IMR-90 (cell line): Measurements from ENCODE around the gene TIMM10. TPM values are rescaled to one million over a fixed set of nuclear protein-coding genes. Genes with fewer than 3 reads are reported as not detected.

Experiments used
- ATAC-seq: fragments of 200-7000 bp; cut with Tn5 transposase; 2 replicates; pipeline ENCODE4 v1.9.1; 2020; ENCODE audit warnings: low read depth, mild to moderate bottlenecking, moderate library complexity
- BruUV-seq: library from RNA; stranded (reverse); fragments of 400-500 nt; replicated peaks from 2 replicates; lab custom pipeline; 2021; lab: Mats Ljungman, UMichigan
- CTCF ChIA-PET: fragments of 300-600 bp; formaldehyde crosslinking; extraction: SDS; loops from one replicate; lab custom pipeline; 2021; ENCODE audit warnings: antibody characterized with exemption; lab: Yijun Ruan, JAX
- POLR2A ChIA-PET: fragments of 300-600 bp; sonication (Branson Sonifier 250); formaldehyde crosslinking; loops from one replicate; lab custom pipeline; 2022; ENCODE audit warnings: antibody characterized with exemption; ENCODE audit not compliant: unreplicated experiment; lab: Charles Lee
- DNase-seq: peaks from one replicate; pipeline ENCODE4 v3.0.0; 2013
- H2AFZ ChIP-seq: replicated peaks from 2 replicates; pipeline ENCODE3; 2013; ENCODE audit warnings: low read length, mild to moderate bottlenecking; ENCODE audit not compliant: poor library complexity
- H2AK5ac ChIP-seq: 2 replicates; pipeline ENCODE4 v1.6.1; 2013; ENCODE audit warnings: low read depth, low read length, inconsistent platforms
- H2AK9ac ChIP-seq: replicated peaks from 2 replicates; pipeline ENCODE3; 2013; ENCODE audit warnings: mild to moderate bottlenecking, low read depth, low read length, moderate library complexity; ENCODE audit not compliant: poor library complexity
- H2BK120ac ChIP-seq: 2 replicates; pipeline ENCODE4 v1.6.1; 2013; ENCODE audit warnings: low read depth, low read length, inconsistent platforms
- H2BK15ac ChIP-seq: 3 replicates; pipeline ENCODE4 v1.6.1; 2013; ENCODE audit warnings: low read depth, low read length, inconsistent platforms
- H2BK20ac ChIP-seq: 2 replicates; pipeline ENCODE4 v1.6.1; 2013; ENCODE audit warnings: low read depth, mild to moderate bottlenecking, inconsistent platforms, low read length, moderate library complexity
- H2BK5ac ChIP-seq: 2 replicates; pipeline ENCODE4 v1.6.1; 2013; ENCODE audit warnings: mild to moderate bottlenecking, low read depth, low read length, inconsistent platforms; ENCODE audit not compliant: poor library complexity, severe bottlenecking
- H3K14ac ChIP-seq: replicated peaks from 2 replicates; pipeline ENCODE4 v1.6.1; 2013; ENCODE audit warnings: low read depth, low read length, inconsistent platforms
- H3K18ac ChIP-seq: 2 replicates; pipeline ENCODE4 v1.6.1; 2013; ENCODE audit warnings: low read depth, low read length, control low read depth
- H3K23ac ChIP-seq: 2 replicates; pipeline ENCODE4 v1.6.1; 2013; ENCODE audit warnings: low read depth, low read length, inconsistent platforms
- H3K27ac ChIP-seq: 2 replicates; pipeline ENCODE4 v1.5.1; 2013; ENCODE audit warnings: mild to moderate bottlenecking, control low read depth, low read length; ENCODE audit not compliant: insufficient read depth
- H3K27me3 ChIP-seq: 2 replicates; pipeline ENCODE4 v1.6.1; 2013; ENCODE audit warnings: low read length; ENCODE audit not compliant: control insufficient read depth, insufficient read depth
- H3K36me3 ChIP-seq: 2 replicates; pipeline ENCODE4 v1.6.1; 2013; ENCODE audit warnings: low read length, mixed read lengths; ENCODE audit not compliant: control insufficient read depth, insufficient read depth
- H3K4ac ChIP-seq: 2 replicates; pipeline ENCODE4 v1.6.1; 2013; ENCODE audit warnings: low read depth, low read length, inconsistent platforms
- H3K4me1 ChIP-seq: 2 replicates; pipeline ENCODE4 v1.6.1; 2013; ENCODE audit warnings: low read length, mixed read lengths; ENCODE audit not compliant: control insufficient read depth, insufficient read depth
- H3K4me2 ChIP-seq: 2 replicates; pipeline ENCODE4 v1.6.1; 2013; ENCODE audit warnings: low read depth, mild to moderate bottlenecking, control low read depth, low read length, moderate library complexity
- H3K4me3 ChIP-seq: 2 replicates; pipeline ENCODE4 v1.5.1; 2013; ENCODE audit warnings: low read depth, mild to moderate bottlenecking, control low read depth, low read length, moderate library complexity; ENCODE audit not compliant: insufficient read depth
- H3K56ac ChIP-seq: 2 replicates; pipeline ENCODE4 v1.6.1; 2013; ENCODE audit warnings: low read length, inconsistent platforms; ENCODE audit not compliant: insufficient read depth; ENCODE audit errors: extremely low read depth
- H3K79me1 ChIP-seq, 2 experiments: 2 replicates each; pipeline ENCODE4 v1.6.1; 2013; ENCODE audit warnings: low read length in 2 of 2, inconsistent platforms in 1 of 2, low read depth in 1 of 2
- H3K9ac ChIP-seq: 2 replicates; pipeline ENCODE4 v1.6.1; 2013; ENCODE audit warnings: low read depth, low read length, control low read depth
- H3K9me1 ChIP-seq: 2 replicates; pipeline ENCODE4 v1.6.1; 2013; ENCODE audit warnings: low read length, inconsistent platforms; ENCODE audit not compliant: insufficient read depth
- H3K9me3 ChIP-seq: 2 replicates; pipeline ENCODE4 v1.6.1; 2013; ENCODE audit warnings: low read length; ENCODE audit not compliant: control insufficient read depth, insufficient read depth
- H4K20me1 ChIP-seq: 2 replicates; pipeline ENCODE4 v1.6.1; 2013; ENCODE audit warnings: low read length, inconsistent platforms; ENCODE audit not compliant: insufficient read depth
- H4K5ac ChIP-seq: 2 replicates; pipeline ENCODE4 v1.6.1; 2013; ENCODE audit warnings: mild to moderate bottlenecking, low read depth, low read length, control low read depth
- H4K8ac ChIP-seq, 2 experiments: 2 replicates each; pipeline ENCODE4 v1.6.1; 2013; ENCODE audit warnings: low read depth in 2 of 2, low read length in 2 of 2, control low read depth in 1 of 2, inconsistent platforms in 1 of 2
- H4K91ac ChIP-seq: 2 replicates; pipeline ENCODE4 v1.6.1; 2013; ENCODE audit warnings: low read depth, low read length, inconsistent platforms; ENCODE audit not compliant: insufficient read depth
- BHLHE40 ChIP-seq: fragments of 150-350 bp; IDR thresholded peaks from 2 replicates; pipeline ENCODE4 v1.6.1; 2016; ENCODE audit warnings: mild to moderate bottlenecking, low read depth, low read length
- CEBPB ChIP-seq: IDR thresholded peaks from 2 replicates; pipeline ENCODE4 v1.6.1; 2012; ENCODE audit warnings: low read depth, low read length, improper control_type of control experiment
- CHD1 ChIP-seq: IDR thresholded peaks from 2 replicates; pipeline ENCODE4 v1.6.1; 2012; ENCODE audit warnings: low read depth, low read length, improper control_type of control experiment
- CTCF ChIP-seq: conservative IDR thresholded peaks from 2 replicates; pipeline ENCODE4 v1.5.1; 2012; ENCODE audit warnings: mild to moderate bottlenecking, low read depth, low read length, improper control_type of control experiment
- ELK1 ChIP-seq: fragments of 150-350 bp; IDR thresholded peaks from 2 replicates; pipeline ENCODE4 v1.6.1; 2016; ENCODE audit warnings: low read depth, mild to moderate bottlenecking, low read length, moderate library complexity, borderline replicate concordance
- FOS ChIP-seq: fragments of 150-350 bp; IDR thresholded peaks from 2 replicates; pipeline ENCODE4 v1.6.1; 2016; ENCODE audit warnings: low read depth, low read length
- MAFK ChIP-seq: IDR thresholded peaks from 2 replicates; pipeline ENCODE4 v1.6.1; 2012; ENCODE audit warnings: low read depth, low read length, improper control_type of control experiment
- MXI1 ChIP-seq: IDR thresholded peaks from 2 replicates; pipeline ENCODE4 v1.6.1; 2012; ENCODE audit warnings: low read depth, mild to moderate bottlenecking, low read length, moderate library complexity, borderline replicate concordance
- NFE2L2 ChIP-seq: fragments of 150-350 bp; IDR thresholded peaks from 2 replicates; pipeline ENCODE4 v1.6.1; 2016; ENCODE audit warnings: low read depth, mild to moderate bottlenecking, low read length
- POLR2A ChIP-seq: IDR thresholded peaks from 2 replicates; pipeline ENCODE4 v1.6.1; 2012; ENCODE audit warnings: mild to moderate bottlenecking, low read depth, low read length
- RAD21 ChIP-seq: IDR thresholded peaks from 2 replicates; pipeline ENCODE4 v1.6.1; 2012; ENCODE audit warnings: low read length, improper control_type of control experiment
- RCOR1 ChIP-seq: IDR thresholded peaks from 2 replicates; pipeline ENCODE4 v1.6.1; 2012; ENCODE audit warnings: mild to moderate bottlenecking, low read length, improper control_type of control experiment; ENCODE audit not compliant: insufficient replicate concordance
- RFX5 ChIP-seq: IDR thresholded peaks from 2 replicates; pipeline ENCODE4 v1.8.0; 2012; ENCODE audit warnings: low read depth, mild to moderate bottlenecking, low read length, moderate library complexity
- SMC3 ChIP-seq: fragments of 150-350 bp; IDR thresholded peaks from 2 replicates; pipeline ENCODE4 v1.6.1; 2016; ENCODE audit warnings: low read depth, mild to moderate bottlenecking, antibody characterized with exemption, low read length, moderate library complexity
- USF2 ChIP-seq: fragments of 150-350 bp; IDR thresholded peaks from 2 replicates; pipeline ENCODE4 v1.6.1; 2017; ENCODE audit warnings: mild to moderate bottlenecking, antibody characterized with exemption, low read length, low read depth
- WGBS, 2 experiments: methylation state at CpG; one replicate each; pipeline versions ENCODE4 v1.1.5 to v1.1.7; 2013; ENCODE audit warnings: missing lambda C conversion rate in 2 of 2; ENCODE audit not compliant: insufficient read length in 1 of 2; ENCODE audit errors: extremely low coverage in 2 of 2; 5-methylcytosine and 5-hydroxymethylcytosine counted together
- dilution Hi-C: fragments of 300-500 bp; cut with HindIII; formaldehyde crosslinking; loops from one replicate; pipeline ENCODE4 v1.14.3; 2018; ENCODE audit warnings: low sequenced_read_pairs; ENCODE audit not compliant: unreplicated experiment
- in situ Hi-C: fragments of 300-500 bp; cut with MboI; formaldehyde crosslinking; loops from 3 replicates; pipeline ENCODE4 v1.14.3; 2019; ENCODE audit warnings: low sequenced_read_pairs, inconsistent platforms, mixed read lengths
- intact Hi-C: fragments of 100-400 bp; cut with micrococcal nuclease; formaldehyde crosslinking; loops from 2 replicates; pipeline ENCODE4 v1.10.0; 2022
- polyA plus RNA-seq, 3 experiments: library from polyadenylated mRNA; depleted of rRNA; stranded (reverse); fragments of >200 nt; gene quantifications; 2 replicates each; pipeline ENCODE4 v1.2.3, GENCODE V29; 2012; ENCODE audit warnings: low replicate concordance in 1 of 3
- total RNA-seq: library from RNA; depleted of rRNA; stranded (reverse); fragments of >200 nt; gene quantifications from 2 replicates; pipeline ENCODE4 v1.2.3, GENCODE V29; 2012

TIMM10 gene
- total and polyA plus RNA-seq, 2 of the 4 experiments (the other 2 are of a cell fraction), result 96.8 to 135 TPM

GRCh38 chr11:57487021-57487778, 43.4 kb downstream of the TIMM10 start:
- Histone ChIP-seq H3K56ac (no peak overlapping the region), H3K27me3 (peaks cover 13% of the 10 kb centered on the region), H2BK5ac (no peak overlapping the region), H3K23ac (no peak overlapping the region), H2BK15ac (no peak overlapping the region), H3K9me1 (no peaks in the 10 kb centered on the region; the same call in 1 of the 2 replicates), H3K4me3 (no peak overlapping the region), H3K36me3 (peaks cover 37% of the 10 kb centered on the region), H4K20me1 (no peaks in the 10 kb centered on the region; the same call in 1 of the 2 replicates), H3K79me1 (no peaks in the 10 kb centered on the region), H4K91ac (no peak overlapping the region), H2AFZ (no peak overlapping the region), H3K27ac (no peak overlapping the region), H4K8ac (no peak overlapping the region), H3K18ac (no peak overlapping the region), H2BK120ac (no peak overlapping the region), H2AK5ac (no peak overlapping the region), H2AK9ac (no peak overlapping the region), H2BK20ac (no peak overlapping the region), H3K4me2 (no peak overlapping the region), H3K4me1 (no peaks in the 10 kb centered on the region), H3K14ac (no peak overlapping the region), H3K9ac (no peak overlapping the region), H3K4ac (no peak overlapping the region), H4K5ac (no peak overlapping the region), H3K9me3 (no peaks in the 10 kb centered on the region)
- BruUV-seq, result no TSS peak
- ATAC-seq (no peak), DNase-seq (no peak)
- dilution Hi-C loops, result no loop called here
- in situ Hi-C loops, result loop anchor here (25.0 kb wide), 1 partner anchor 1025 kb away; the partner anchor contains the start of gene OR5B21
- 96% methylated on average over 3 of the region's 15 CpGs; no CpG with 5 or more reads in 1 of the 2 experiments for WGBS, 2 experiments
- ChIA-PET CTCF (no interaction called here), POLR2A (no interaction called here)
- intact Hi-C loops, result no loop called here
- no peak for TF ChIP-seq ELK1
- TF ChIP-seq FOS, result no peak
- TF ChIP-seq BHLHE40, result no peak
- TF ChIP-seq CTCF, result no peak
- TF ChIP-seq RAD21, result no peak
- no peak for TF ChIP-seq NFE2L2
- no peak for TF ChIP-seq SMC3
- no peak for TF ChIP-seq MXI1
- TF ChIP-seq CEBPB, result no peak
- no peak for TF ChIP-seq CHD1
- no peak for TF ChIP-seq MAFK
- TF ChIP-seq POLR2A, result no peak
- TF ChIP-seq USF2, result no peak
- TF ChIP-seq RFX5, result no peak
- TF ChIP-seq RCOR1, result no peak
